H7 (cell line): ENCODE data around the gene PTP4A1. TPM values are rescaled to one million over a fixed set of nuclear protein-coding genes. Genes with fewer than 3 reads are reported as not detected.

Experiments
- DNase-seq: peaks from one replicate; pipeline ENCODE4 v3.0.0; 2012
- H3K27me3 ChIP-seq: 2 replicates; pipeline ENCODE4 v1.6.0; 2011; ENCODE audit warnings: mild to moderate bottlenecking, low read length; ENCODE audit not compliant: control insufficient read depth, insufficient read depth
- H3K36me3 ChIP-seq: replicated peaks from 2 replicates; pipeline ENCODE4 v1.5.1; 2011; ENCODE audit warnings: low read length; ENCODE audit not compliant: control insufficient read depth, insufficient read depth
- H3K4me3 ChIP-seq: 2 replicates; pipeline ENCODE4 v1.5.1; 2011; ENCODE audit warnings: low read depth, mild to moderate bottlenecking, control low read depth, low read length, moderate library complexity; ENCODE audit not compliant: insufficient read depth
- total RNA-seq: library from RNA; depleted of rRNA; stranded (reverse); fragments of >200 nt; shearing (Covaris generic); gene quantifications from 2 replicates; pipeline ENCODE4 v1.2.3, GENCODE V29; 2014; rRNA removed

PTP4A1 gene
- total RNA-seq, 1 experiment from 2014 or later = 8.7 TPM

GRCh38 chr6:63615590-63615989, 43.3 kb downstream of the PTP4A1 start:
- Histone ChIP-seq H3K36me3 (no peaks in the 10 kb centered on the region), H3K27me3 (no peaks in the 10 kb centered on the region), H3K4me3 (no peak overlapping the region)
- no peak for DNase-seq

Other genes with a start within 250 kb of the PTP4A1 start
- gene PHF3, start 63.3 kb downstream of the PTP4A1 start, total RNA-seq = 35.5 and 54.5 TPM in 2 replicates